ENCODE data around the gene ZNF397.
A peak's percentile ranks its signal among the peaks of the same experiment; 100 is the strongest.
"Not testable (repeated sequence)": the region's sequence is repeated elsewhere in the genome, so short reads cannot be mapped to it uniquely, and the experiment has no call there.

Gene ZNF397

DNA sequence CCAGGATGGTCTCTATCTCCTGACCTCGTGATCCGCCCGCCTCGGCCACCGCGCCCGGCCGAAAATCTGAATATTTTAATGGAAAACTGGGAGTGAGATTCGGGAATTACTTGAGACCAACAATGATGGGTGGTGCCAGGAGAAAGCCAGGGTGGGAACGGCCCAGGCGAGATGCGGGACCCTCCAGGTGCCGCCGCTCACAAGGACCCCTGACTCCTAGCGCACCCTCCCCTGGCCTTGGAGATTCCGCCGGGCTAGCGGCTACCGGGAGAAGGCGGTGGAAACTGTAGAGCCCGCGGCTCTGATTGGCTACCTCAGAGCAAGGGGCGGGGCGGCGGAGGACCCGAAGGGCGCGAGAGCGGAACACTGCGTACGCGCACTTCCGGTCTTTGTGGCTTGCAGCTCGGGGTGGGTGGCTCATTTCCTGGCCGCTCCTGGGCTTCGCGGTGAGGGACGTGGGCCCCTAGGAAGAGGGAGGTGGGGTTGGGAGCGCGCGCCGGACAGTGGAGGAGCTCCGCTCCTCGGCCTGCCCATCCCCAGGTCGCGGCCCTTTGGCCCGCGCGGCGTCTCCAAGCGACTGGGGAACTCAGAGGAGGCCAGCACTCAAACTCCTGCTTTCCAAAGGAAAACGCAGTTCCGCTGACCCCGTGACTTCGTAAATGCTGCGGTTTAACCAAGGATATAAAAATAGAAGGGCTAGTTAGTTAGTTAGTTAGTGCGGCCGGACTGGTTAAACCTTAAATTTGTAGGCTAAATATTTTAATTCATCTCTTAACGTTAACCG lies at the start of gene ZNF397:
ZNF397 (plus strand) TSS at position 371 of the 784 bp plus-strand sequence. CDS start 1,437 bp downstream, outside the sequence.
- peak; percentile 98 for DNase-seq (ENCODE audit: low spot score)

DNA sequence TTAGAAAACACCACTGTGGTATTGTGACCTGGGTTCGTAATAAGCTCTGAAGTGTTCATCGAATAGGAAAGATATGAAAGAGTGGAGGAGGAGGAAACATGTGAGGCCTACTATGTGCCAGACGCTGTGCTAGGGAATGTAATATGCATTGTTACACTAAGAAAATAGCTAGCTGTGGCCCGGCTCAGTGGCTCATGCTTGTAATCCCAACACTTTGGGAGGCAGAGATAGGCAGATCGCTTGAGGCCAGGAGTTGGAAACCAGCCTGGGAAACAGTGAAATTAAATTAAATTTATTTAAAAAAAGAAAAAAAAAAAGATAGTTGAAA lies 49.2 kb upstream of the ZNF397 start:
- DNase-seq (ENCODE audit: low spot score) = no peak

DNA sequence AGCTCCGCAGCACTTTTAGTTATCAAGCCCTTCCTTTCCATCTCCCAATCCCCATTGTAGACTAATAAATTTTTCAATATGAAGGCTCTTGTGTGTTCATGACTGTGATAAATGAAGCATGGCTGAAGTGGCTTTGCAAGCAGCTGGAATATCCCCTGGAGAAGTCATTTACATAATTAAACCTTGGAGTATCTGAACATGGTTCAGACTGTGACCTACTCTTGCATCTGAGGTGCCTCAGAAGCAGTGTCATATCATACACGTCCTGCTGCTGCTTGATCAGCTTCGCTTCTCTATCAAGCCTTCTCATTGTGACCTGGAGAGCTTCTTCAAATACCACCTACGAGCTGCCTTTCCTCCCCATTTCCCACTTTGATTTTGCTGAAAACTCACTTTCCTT lies 48.4 kb upstream of the ZNF397 start:
- DNase-seq (ENCODE audit: low spot score) = no peak

DNA sequence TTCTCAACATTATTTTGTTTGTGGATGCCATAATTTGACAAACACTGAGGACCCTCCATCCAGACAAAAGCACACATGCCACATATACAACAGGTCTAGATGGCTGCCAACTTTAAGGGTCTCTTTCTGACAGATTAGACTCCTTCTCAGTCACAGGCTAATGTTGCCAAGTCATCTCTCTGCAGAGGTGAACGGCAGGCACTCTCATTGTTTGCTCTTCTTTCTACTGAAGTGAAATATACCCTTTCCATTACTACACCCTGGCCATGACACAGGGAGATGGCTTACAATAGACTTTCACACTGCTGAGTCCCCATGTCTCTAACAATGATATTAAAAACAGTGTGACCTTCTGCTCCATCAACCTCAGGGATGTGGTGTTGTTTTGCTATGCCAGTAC lies 47.5 kb upstream of the ZNF397 start:
- no peak for DNase-seq (ENCODE audit: low spot score)

DNA sequence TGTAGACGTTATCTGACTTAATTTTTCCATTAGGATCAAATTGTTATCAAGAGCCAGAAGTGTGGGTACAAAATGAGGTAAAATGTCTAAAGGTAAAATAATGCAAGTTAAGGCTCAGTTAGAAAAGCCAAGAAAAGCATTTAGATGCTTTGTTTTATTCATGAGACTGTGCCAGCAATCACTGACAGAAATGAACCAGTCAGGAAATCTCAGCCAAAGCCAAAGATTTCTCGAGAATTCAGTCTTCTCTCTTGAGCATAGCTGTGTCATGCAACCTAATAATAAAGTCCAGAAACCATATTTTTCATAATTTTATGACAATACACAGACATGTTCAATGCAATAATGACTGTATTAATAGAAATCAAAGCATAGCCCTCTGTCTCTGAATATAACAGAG lies 43.5 kb upstream of the ZNF397 start:
- DNase-seq (ENCODE audit: low spot score) = no peak

DNA sequence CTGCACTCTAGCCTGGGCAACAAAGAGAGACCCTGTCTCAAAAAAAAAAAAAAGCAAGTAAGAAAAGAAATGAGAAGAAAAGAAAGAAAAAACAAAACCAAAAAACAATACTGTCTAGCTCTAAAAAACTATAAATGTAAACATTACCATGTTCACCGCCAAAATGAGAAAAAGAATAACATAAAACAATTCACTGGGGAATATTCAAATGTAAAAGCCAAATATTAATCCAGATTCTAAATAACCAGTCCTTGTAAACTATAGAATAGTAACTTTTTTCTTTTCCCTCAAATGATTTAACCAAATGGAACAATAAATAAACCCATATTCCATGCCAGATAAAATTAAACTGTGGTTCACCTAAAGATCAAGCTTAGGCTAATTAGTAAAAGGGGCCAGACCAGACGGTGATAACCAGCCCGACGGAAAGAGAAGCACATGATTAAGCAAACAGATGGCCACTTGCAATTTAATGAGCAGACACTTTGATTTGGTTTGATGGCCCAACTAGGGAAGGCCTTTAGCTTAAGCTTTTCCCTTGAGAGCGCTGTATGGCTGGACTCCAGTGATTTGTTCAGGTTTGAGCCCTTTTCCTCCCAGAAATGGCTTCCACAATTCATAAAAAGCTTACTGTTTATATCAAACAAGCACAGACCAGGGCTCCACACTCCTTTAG lies 39.4 kb upstream of the ZNF397 start:
- DNase-seq (ENCODE audit: low spot score) = no peak

DNA sequence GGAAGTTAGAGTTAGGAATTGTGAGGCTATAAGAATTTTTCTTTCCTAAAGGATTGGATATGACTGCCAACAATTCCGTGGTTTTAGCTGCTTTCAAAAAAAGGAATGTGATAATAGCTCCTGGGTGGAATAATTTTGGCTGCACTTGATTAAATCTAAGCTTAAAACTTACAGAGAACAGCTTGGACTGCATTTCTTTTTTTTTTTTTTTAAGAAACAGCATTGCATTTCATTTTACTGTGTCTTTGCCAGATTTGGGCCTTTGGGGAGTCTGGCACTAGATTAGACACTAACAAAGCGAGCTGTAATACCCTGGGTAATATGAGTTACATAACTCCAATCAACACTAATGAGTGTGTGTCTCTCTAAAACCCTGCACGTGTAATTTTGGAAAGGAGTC lies 37.8 kb upstream of the ZNF397 start:
- peak; percentile 42 for DNase-seq (ENCODE audit: low spot score)

DNA sequence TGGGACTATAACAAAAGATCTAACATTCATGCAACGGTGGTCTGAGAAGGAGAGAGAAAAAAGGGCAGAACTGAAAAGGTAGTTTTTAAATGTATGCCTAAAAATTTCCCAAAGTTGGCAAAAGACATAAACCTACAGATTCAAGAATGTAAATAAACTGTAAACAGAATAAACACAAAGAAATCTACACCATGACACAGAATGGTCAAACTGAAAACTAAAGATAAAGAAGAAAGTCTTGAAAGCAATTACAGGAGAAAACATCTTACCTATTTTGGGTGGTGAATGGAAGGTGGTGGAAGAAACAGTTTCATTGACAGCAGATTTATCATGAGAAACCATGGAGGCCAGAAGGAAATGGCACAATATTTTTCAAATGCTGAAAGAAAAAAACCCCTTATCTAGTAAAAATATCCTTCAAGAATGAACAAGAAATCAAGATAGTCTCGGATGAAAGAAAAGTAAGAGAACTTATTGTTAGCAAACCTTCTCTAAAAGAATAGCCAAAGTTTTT lies 35.6 kb upstream of the ZNF397 start:
- DNase-seq (ENCODE audit: low spot score) = no peak

DNA sequence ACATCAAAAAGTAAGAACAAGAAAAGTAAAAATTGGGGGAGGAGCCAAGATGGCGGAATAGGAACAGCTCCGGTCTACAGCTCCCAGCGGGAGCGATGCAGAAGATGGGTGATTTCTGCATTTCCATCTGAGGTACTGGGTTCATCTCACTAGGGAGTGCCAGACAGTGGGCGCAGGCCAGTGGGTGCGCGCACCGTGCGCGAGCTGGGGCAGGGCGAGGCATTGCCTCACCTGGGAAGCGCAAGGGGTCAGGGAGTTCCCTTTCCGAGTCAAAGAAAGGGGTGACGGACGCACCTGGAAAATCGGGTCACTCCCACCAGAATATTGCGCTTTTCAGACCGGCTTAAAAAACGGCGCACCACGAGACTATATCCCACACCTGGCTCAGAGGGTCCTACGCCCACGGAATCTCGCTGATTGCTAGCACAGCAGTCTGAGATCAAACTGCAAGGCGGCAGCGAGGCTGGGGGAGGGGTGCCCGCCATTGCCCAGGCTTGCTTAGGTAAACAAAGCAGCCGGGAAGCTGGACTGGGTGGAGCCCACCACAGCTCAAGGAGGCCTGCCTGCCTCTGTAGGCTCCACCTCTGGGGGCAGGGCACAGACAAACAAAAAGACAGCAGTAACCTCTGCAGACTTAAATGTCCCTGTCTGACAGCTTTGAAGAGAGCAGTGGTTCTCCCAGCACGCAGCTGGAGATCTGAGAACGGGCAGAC lies 34.9 kb upstream of the ZNF397 start:
- not testable (repeated sequence) for DNase-seq (ENCODE audit: low spot score)

DNA sequence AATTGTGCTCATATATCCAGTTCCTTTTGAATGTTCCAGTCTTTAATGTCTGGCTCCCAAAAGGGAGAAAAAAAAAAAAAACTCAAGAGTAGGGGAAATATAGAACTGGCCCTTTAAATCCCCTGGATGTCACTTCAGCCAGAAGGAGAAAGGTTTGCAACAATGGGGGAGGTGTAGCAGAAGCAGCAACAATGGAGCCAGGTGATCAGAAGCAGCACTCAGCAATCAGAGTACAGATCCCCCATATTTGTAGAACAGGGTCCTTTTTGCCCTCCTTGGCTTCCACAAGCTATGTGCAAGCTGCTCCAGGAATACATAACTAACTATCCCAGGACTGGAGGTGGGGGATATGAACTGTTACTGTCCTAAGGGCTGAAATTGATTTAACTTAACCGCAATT lies 25.8 kb upstream of the ZNF397 start:
- no peak for DNase-seq (ENCODE audit: low spot score)

DNA sequence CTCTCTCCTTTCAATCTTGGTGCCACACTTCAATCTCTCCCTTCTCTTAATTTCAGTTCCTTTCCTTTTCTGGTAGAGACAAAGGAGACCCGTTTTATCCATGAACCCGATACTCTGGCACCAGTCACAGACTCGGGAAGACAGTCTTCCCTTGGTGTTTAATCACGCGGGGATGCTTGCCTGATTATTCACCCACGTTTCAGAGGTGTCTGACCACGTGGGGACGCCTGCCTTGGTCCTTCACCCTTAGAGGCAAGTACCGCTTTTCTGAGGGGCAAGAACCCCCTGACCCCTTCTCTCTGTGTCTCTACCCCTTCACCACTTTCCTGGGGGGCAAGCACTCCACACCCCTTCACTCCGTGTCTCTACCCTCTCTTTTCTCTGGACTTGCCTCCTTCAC lies 24.2 kb upstream of the ZNF397 start:
- DNase-seq (ENCODE audit: low spot score) = not testable (repeated sequence)

DNA sequence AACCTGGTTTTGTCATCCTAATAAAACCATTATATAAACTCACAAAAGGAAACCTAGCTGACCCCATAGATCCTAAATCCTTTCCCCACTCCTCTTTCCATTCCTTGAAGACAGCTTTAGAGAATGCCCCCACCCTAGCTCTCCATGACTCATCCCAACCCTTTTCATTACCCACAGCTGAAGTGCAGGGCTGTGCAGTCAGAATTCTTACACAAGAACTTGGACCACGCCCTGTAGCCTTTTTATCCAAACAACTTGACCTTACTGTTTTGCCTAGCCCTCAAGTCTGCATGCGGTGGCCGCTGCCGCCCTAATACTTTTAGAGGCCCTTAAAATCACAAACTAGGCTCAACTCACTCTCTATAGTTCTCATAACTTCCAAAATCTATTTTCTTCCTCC lies 21.5 kb upstream of the ZNF397 start:
- not testable (repeated sequence) for DNase-seq (ENCODE audit: low spot score)

DNA sequence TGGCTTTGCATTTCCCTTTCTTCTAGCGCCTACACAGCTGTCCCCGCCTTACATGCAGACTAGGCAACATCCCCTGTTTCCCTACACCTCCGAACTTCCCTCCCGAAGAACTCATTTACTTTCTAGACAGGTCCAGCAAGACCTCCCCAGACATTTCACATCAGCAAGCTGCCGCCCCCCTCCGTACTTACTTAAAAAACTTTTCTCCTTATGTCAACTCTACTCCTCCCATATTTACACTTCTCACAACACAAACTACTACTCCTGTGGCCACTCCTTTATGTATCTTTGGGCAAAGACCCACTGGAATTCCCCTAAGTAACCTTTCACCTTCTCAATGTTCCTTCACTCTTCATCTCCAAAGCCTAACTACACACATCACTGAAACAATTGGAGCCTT lies 20.4 kb upstream of the ZNF397 start:
- no peak for DNase-seq (ENCODE audit: low spot score)

DNA sequence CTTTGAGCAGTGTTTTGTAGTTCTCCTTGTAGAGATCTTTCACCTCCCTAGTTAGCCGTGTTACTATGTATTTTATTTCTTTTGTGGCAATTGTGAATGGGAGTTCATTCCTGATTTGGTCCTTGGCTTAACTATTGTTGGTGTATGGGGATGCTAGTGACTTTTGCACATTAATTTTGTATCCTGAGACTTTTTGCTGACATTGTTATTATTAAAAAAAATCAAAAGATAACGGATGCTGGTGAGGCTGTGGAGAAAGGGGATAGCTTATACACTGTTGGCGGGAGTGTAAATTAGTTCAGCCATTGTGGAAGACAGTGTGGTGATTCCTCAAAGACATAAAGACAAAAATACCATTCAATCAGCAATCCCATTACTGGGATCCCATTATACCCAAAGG lies 17.0 kb upstream of the ZNF397 start:
- DNase-seq (ENCODE audit: low spot score) = no peak

DNA sequence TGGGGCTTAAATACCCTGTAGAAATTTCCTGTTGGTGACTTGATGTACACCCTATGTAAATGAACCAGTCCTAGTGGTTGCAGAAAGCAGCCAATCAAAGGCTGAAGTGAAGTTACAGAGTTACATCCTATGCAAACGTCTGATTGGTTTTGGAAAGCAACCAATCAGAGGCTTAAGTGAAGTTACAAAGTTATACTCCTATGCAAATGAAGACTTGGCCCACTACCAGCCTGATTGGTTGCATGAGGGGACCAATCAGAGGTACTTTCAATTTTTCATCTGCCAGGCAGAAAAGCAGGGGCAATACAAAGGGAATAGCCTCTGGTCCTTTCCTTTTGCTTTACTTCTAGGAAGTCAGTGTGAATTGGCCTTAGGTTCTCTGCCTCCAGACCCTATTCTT lies 13.6 kb upstream of the ZNF397 start:
- DNase-seq (ENCODE audit: low spot score) = no peak

DNA sequence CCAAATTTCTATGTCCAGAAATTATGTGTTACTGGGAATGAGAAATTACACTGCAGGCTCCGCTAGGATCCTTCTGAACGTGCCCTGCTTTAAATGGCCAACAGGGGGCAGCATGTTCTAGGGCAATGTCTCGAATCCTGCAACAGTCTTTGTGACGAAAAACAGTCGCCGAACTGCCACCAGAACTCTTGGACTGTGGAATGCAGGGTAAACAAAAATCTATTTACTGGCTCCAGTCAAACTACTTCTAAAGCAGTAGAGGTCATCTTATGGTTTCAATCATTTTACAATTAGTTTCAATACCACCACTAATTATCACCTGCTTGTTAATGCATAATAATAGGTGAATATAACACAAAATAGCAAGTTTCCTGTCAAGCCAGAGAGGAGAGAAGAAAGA lies 9.8 kb upstream of the ZNF397 start:
- DNase-seq (ENCODE audit: low spot score) = peak; percentile 75

DNA sequence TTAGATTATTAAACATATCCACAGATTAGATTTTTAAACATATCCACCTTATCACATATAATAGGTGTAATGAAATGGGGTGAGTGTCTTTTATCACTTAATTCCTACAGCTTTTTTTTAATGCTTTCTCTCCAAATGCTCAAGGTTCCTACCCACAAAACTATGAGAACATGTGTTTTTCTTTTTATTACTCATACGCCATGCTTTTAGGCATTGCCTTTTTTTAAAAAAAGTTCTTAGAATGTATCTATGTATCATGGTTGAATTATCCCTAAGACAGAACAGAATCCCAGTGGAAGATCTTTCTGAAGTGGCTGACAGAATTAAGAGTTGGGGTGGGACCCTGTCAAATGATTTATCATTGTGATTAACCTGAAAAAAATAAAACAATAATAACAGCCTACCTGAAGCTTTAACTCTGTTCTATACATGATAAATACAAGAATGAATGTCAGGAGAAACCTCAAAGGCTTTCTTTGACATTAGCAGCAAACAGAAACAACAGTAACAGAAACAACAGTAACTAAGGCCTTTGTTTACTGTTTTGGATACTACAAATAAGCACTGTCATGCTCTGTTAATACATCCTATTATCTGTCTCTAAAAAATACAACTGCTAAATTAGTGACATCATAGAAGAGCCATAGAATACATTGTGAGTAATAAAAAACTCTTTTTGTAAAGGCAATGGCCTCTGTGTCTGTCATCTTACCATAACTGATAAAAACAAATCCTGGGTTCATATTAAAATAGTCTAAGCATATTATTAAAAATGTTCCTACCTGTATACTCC lies 4.1 kb upstream of the ZNF397 start:
- DNase-seq (ENCODE audit: low spot score) = no peak

DNA sequence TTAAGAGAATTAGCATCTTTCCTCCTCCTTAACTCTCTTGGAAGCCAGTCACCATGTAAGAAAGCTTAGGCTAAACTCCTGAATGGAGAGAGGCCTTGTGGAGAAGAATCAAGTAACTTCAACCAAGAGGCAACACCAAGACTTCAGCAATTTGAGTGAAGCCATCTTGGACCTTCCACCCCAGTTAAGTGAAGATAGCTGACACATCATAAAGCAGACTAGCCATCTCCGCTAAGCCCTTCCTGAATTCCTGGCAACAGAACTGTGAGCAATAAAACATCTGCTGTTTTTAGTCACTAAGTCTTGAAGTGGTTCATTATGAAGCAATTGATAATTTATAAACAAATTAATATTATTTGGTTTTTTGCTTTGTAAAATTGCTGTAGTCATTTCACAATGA lies 1.5 kb upstream of the ZNF397 start:
- DNase-seq (ENCODE audit: low spot score) = no peak

DNA sequence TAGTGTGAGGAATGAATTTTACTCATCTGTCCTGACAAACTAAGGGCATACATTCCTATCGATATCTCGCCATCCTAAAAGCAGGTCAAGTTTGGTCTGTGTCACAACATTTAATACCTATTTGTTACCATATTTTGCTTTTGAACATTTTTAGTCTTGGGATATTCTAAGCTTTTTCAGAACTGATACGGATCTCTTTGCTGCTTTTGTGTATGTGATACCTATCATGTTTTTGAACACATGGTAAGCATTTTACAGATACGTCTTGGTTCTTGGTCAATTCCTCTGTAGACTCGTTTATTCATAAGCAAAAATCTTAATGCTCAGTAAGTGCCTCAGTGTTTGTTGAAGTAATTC lies 592 bp downstream of the ZNF397 start:
- no peak for DNase-seq (ENCODE audit: low spot score)

DNA sequence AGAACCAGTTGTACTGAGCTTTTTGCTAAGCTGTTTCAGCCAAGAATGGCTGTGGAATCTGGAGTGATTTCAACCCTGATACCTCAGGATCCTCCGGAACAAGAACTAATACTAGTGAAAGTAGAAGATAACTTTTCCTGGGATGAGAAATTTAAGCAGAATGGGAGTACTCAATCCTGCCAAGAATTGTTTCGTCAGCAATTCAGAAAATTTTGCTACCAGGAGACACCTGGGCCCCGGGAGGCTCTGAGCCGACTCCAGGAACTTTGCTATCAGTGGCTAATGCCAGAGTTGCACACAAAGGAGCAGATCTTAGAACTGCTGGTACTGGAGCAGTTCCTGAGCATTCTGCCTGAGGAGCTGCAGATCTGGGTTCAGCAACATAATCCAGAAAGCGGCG lies 1.6 kb downstream of the ZNF397 start:
- no peak for DNase-seq (ENCODE audit: low spot score)

DNA sequence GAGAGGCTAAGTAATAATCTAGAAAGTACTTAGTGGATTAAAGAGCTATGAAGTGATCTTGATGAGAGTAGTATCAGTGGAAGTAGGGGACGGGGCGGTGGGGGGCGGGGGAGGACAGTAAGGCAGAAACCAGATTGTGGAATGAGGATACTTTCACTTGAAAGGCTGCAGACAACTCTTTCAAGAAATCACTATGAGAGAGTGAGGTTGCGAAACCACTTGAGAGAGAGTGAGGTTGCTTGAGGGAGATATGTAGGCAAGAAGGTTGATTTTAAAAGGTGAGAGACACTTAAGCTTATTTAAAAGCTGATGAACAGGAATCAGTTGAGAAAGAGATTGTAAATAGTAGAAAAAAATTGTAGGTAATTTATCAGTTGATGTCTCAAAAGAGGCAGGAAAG lies 3.8 kb downstream of the ZNF397 start:
- DNase-seq (ENCODE audit: low spot score) = no peak

DNA sequence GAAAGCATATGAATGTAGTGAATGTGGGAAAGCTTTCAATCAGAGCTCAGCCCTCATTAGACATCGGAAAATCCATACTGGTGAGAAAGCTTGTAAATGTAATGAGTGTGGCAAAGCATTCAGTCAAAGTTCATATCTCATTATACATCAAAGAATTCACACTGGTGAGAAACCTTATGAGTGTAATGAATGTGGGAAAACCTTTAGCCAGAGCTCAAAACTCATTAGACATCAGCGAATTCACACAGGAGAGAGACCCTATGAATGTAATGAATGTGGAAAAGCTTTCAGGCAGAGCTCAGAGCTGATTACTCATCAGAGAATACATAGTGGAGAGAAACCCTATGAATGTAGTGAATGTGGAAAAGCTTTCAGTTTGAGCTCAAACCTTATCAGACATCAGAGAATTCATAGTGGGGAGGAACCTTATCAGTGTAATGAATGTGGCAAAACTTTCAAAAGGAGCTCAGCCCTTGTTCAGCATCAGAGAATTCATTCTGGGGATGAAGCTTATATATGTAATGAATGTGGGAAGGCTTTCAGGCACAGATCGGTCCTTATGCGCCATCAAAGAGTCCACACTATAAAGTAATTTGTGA lies 5.0 kb downstream of the ZNF397 start:
- DNase-seq (ENCODE audit: low spot score) = no peak

Data from AG20443 (cell line).